Gastrocnemius medialis (tissue), 4 donors: ENCODE data around the gene CSTF3. TPM values are rescaled to one million over a fixed set of nuclear protein-coding genes. Genes with fewer than 3 reads are reported as not detected.
"Not testable (repeated sequence)": the region's sequence is repeated elsewhere in the genome, so short reads cannot be mapped to it uniquely, and the experiment has no call there.

Source experiments
- ATAC-seq, 2 donors: fragments of 150-250 bp; one replicate each; pipeline ENCODE4 v1.9.1; 2016
- DNase-seq, 2 donors: peaks; one replicate each; pipeline ENCODE4 v3.0.0-alpha.2; 2019
- H3K27ac ChIP-seq, 4 donors: fragments of 200-600 bp; sonication (generic); 1 replicate in 1 of 4; 2 replicates in 3 of 4; pipeline ENCODE4 v1.5.1; 2016 to 2018; ENCODE audit warnings: mild to moderate bottlenecking in 2 of 4, moderate library complexity in 1 of 4
- H3K27me3 ChIP-seq, 3 donors: fragments of 200-600 bp; sonication (generic) in 2 of 3; 1 replicate in 1 of 3; 2 replicates in 2 of 3; pipeline versions ENCODE4 v1.5.1 to v1.6.0; 2016 to 2019; ENCODE audit warnings: mild to moderate bottlenecking in 1 of 3, moderate library complexity in 1 of 3
- H3K36me3 ChIP-seq, 2 donors: fragments of 200-600 bp; sonication (generic) in 1 of 2; one replicate each; pipeline ENCODE4 v1.5.1; 2017 to 2018
- H3K4me1 ChIP-seq, 2 donors: fragments of 200-600 bp; sonication (generic) in 1 of 2; one replicate each; pipeline ENCODE4 v1.5.1; 2016 to 2017; ENCODE audit warnings: mild to moderate bottlenecking in 2 of 2
- H3K4me3 ChIP-seq, 4 donors: fragments of 200-600 bp; sonication (generic) in 3 of 4; 1 replicate in 1 of 4; 2 replicates in 3 of 4; pipeline ENCODE4 v1.5.1; 2016 to 2019; ENCODE audit warnings: mild to moderate bottlenecking in 2 of 4
- H3K9me3 ChIP-seq, 3 donors: fragments of 200-600 bp; sonication (generic) in 2 of 3; 1 replicate in 1 of 3; 2 replicates in 2 of 3; pipeline ENCODE4 v1.5.1; 2016 to 2019
- POLR2A ChIP-seq, 2 donors: fragments of 450-650 bp; IDR thresholded peaks; one replicate each; pipeline ENCODE4 v1.6.1; 2017; ENCODE audit warnings: antibody characterized with exemption in 2 of 2, mild to moderate bottlenecking in 2 of 2, moderate library complexity in 2 of 2
- in situ Hi-C, 4 donors: fragments of 200-750 bp; cut with MboI; loops; one replicate each; pipeline versions ENCODE4 v1.15.0 to v1.8.0; 2017; ENCODE audit warnings: low sequenced_read_pairs in 4 of 4
- intact Hi-C: fragments of 100-400 bp; cut with DNase I; formaldehyde crosslinking; loops from one replicate; pipeline ENCODE4 v1.15.1; 2023; ENCODE audit warnings: low total_unique reads
- total RNA-seq, 4 donors: library from RNA; depleted of rRNA; stranded (reverse); fragments of >200 nt; gene quantifications; one replicate each; pipeline versions ENCODE4 v1.1.0 to v1.2.3, GENCODE V29; 2016
- TF ChIP-seq, protein P1 (sequence below), 5 experiments: fragments of 450-650 bp in 3 of 5; fragments of 200-600 bp in 2 of 5; sonication (generic) in 2 of 5; IDR thresholded peaks in 4 of 5; conservative IDR thresholded peaks in 1 of 5; 1 replicate in 4 of 5; 2 replicates in 1 of 5; pipeline ENCODE4 v1.5.1; 2016 to 2019; ENCODE audit warnings: antibody characterized with exemption in 5 of 5, mild to moderate bottlenecking in 3 of 5, moderate library complexity in 3 of 5

The CSTF3 gene
- total RNA-seq, 4 donors from 2014 or later, result 3.3 to 9.5 (median 6.1) TPM

DNA sequence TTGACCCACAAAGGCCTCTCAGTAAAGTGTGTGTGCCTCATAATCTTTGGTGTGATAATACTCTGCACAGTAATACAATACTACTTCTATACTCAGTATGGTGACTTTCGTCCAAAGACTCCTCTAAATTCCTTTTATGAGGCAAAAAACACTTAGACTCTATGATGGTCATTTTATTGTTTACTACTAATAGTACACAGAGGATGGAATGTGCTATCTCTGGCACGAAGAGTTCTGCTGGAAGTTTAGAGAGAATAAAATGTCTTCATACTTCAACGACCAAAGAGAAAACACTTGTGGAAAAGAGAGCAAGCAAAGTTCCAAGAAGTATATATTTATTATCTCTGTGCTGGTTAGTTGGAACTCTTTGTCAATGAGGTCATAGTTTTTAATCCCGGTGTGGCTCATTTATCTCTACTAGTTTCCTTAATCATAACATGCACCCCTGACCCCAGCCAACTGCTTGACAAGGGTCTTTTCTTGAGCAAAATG lies 7.5 kb upstream of the CSTF3 start:
- Histone ChIP-seq H3K36me3 (no peaks in the 10 kb centered on the region), H3K4me1 (peaks cover 6 to 18% of the 10 kb centered on the region in 2 donors), H3K4me3 (no peak overlapping the region), H3K9me3 (no peaks in the 10 kb centered on the region), H3K27me3 (no peaks in the 10 kb centered on the region), H3K27ac (peak overlapping the region in 1 of 4 donors; percentile 12)
- DNase-seq, result no peak
- TF ChIP-seq POLR2A (IDR thresholded peaks at IDR 0.05), result no peak
- TF ChIP-seq, protein P1, sequence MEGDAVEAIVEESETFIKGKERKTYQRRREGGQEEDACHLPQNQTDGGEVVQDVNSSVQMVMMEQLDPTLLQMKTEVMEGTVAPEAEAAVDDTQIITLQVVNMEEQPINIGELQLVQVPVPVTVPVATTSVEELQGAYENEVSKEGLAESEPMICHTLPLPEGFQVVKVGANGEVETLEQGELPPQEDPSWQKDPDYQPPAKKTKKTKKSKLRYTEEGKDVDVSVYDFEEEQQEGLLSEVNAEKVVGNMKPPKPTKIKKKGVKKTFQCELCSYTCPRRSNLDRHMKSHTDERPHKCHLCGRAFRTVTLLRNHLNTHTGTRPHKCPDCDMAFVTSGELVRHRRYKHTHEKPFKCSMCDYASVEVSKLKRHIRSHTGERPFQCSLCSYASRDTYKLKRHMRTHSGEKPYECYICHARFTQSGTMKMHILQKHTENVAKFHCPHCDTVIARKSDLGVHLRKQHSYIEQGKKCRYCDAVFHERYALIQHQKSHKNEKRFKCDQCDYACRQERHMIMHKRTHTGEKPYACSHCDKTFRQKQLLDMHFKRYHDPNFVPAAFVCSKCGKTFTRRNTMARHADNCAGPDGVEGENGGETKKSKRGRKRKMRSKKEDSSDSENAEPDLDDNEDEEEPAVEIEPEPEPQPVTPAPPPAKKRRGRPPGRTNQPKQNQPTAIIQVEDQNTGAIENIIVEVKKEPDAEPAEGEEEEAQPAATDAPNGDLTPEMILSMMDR (IDR thresholded peaks at IDR 0.05 in 4 of 5, conservative IDR thresholded peaks at IDR 0.05 in 1 of 5), result no peak
- intact Hi-C loops, result loop anchor here (10.0 kb wide), 1 partner anchor 584 kb away; the partner anchor contains the start of gene EIF3M
- peak in 1 of 2 donors; percentile 45 for ATAC-seq
- in situ Hi-C loops, result loop anchor here (5.0 to 25.0 kb wide), 6 partner anchors 86 to 594 kb away; partner anchors contain the start of genes EIF3M (in 2 of the 4), FBXO3 (in 2 of the 4) and HIPK3 (in 1 of the 4)

DNA sequence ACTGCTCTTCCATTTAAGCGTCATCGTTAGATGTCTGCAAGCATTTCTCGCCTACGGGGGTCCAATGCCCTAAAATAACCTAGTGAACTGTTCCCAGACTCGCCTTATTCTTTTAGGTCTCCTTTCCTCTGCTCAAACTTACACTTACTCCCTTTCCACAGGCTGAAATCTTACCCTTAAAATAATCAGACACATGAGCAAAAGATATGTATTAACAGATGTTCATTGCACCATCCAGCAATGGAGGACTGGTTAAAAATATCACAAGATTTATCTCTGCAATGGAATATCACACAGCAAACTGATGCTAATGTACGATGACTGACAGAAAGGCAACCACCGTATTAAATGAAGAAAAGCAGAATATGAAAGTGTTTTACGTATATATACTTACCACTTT lies 1.6 kb upstream of the CSTF3 start:
- no peaks in the 10 kb centered on the region for H3K9me3 ChIP-seq
- H3K4me3 ChIP-seq, result no peak overlapping the region
- in situ Hi-C loops, result loop anchor here in 3 of 4 donors (5.0 to 25.0 kb wide), 5 partner anchors 92 to 599 kb away; partner anchors contain the start of genes EIF3M (in 2 of the 3), FBXO3 (in 2 of the 3) and HIPK3 (in 1 of the 3)
- no peaks in the 10 kb centered on the region for H3K27me3 ChIP-seq
- intact Hi-C loops, result loop anchor here (5.0 to 10.0 kb wide), 2 partner anchors 529 to 578 kb away; partner anchors contain the start of gene EIF3M
- H3K36me3 ChIP-seq, result no peaks in the 10 kb centered on the region
- DNase-seq, result no peak
- TF ChIP-seq POLR2A (IDR thresholded peaks at IDR 0.05), result no peak
- TF ChIP-seq, protein P1 (IDR thresholded peaks at IDR 0.05 in 4 of 5, conservative IDR thresholded peaks at IDR 0.05 in 1 of 5), result no peak
- H3K4me1 ChIP-seq, result peaks cover 23 to 45% of the 10 kb centered on the region in 2 donors
- peak overlapping the region; percentile 28 to 67 (median 46) for H3K27ac ChIP-seq
- ATAC-seq, result no peak

DNA sequence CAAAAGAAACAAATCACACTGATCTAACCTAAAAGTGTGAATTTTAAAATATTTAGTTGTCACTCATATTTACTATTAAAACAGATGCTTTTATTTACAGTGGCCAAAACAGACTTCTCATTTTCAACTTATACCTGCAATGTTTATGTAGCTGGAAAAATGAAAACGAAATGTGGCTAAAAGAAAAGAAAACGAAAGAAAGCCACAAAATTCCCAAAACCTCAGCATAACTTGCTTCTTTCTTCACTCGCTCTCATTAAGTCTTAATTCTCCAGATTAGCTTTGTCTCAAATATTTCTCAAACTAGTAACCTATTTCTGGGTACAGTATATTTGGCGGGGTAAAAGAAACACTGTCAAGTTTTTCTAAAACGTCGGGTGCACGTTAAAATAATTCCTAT lies 693 bp downstream of the CSTF3 start:
- Histone ChIP-seq H3K27me3 (no peaks in the 10 kb centered on the region), H3K4me3 (peak overlapping the region; percentile 85 to 97 (median 92)), H3K36me3 (no peaks in the 10 kb centered on the region), H3K9me3 (no peaks in the 10 kb centered on the region), H3K4me1 (peaks cover 24 to 43% of the 10 kb centered on the region in 2 donors), H3K27ac (peak overlapping the region; percentile 88 to 95 (median 90))
- intact Hi-C loops, result loop anchor here (2.0 to 10.0 kb wide), 3 partner anchors 122 to 576 kb away; partner anchors contain the start of genes EIF3M and TCP11L1
- in situ Hi-C loops, result loop anchor here in 3 of 4 donors (5.0 to 25.0 kb wide), 5 partner anchors 94 to 602 kb away; partner anchors contain the start of genes EIF3M (in 2 of the 3), FBXO3 (in 2 of the 3) and HIPK3 (in 1 of the 3)
- no peak for DNase-seq
- no peak for ATAC-seq
- TF ChIP-seq POLR2A (IDR thresholded peaks at IDR 0.05), result no peak
- TF ChIP-seq, protein P1 (IDR thresholded peaks at IDR 0.05 in 4 of 5, conservative IDR thresholded peaks at IDR 0.05 in 1 of 5), result no peak

DNA sequence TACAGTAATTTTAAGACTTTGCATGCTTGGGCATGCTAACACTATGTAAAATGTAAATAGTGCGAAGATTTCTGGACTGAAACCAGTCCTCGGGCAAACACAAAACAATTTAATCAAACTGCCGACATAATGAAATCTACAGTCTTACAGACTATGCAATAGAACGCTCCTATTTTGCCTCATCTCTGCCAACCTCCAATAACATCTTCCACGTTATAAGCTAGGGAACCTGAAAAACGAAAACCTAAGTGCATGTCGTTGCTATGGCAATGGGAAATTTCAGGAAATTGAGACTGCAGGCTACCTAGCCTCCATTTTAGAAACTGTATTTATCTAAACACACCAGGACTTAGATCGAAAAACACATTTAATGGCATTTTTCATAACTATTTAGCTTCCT lies 1.1 kb downstream of the CSTF3 start:
- H3K9me3 ChIP-seq, result no peaks in the 10 kb centered on the region
- in situ Hi-C loops, result loop anchor here in 3 of 4 donors (5.0 to 25.0 kb wide), 5 partner anchors 95 to 602 kb away; partner anchors contain the start of genes EIF3M (in 2 of the 3), FBXO3 (in 2 of the 3) and HIPK3 (in 1 of the 3)
- intact Hi-C loops, result loop anchor here (2.0 to 10.0 kb wide), 3 partner anchors 121 to 575 kb away; partner anchors contain the start of genes EIF3M and TCP11L1
- no peak for TF ChIP-seq POLR2A (IDR thresholded peaks at IDR 0.05)
- no peak for DNase-seq
- peaks cover 24 to 43% of the 10 kb centered on the region in 2 donors for H3K4me1 ChIP-seq
- no peaks in the 10 kb centered on the region for H3K27me3 ChIP-seq
- H3K27ac ChIP-seq, result peak overlapping the region in 2 of 4 donors; percentile 88 to 95
- ATAC-seq, result no peak
- peak overlapping the region; percentile 85 to 97 (median 92) for H3K4me3 ChIP-seq
- no peaks in the 10 kb centered on the region for H3K36me3 ChIP-seq

DNA sequence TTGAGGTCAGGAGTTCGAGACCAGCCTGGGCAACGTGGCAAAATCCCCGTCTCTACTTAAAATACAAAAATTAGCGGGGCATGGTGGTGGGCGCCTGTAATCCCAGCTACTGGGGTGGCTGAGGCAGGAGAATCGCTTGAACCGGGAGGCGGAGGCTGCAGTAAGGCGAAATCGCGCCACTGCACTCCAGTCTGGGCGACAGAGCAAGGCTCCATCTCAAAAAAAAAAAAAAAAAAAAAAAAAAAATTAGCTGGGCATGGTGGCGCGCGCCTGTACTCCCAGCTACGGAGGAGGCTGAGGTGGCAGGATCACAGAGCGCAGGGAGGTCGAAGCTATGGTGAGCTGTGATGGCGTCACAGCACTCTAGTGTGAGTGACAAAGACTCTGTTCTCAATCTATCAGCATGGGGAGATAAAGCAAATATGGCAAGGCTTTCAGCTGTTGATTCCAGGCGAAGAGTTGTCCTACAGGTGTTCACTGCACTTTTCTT lies 1.9 kb downstream of the CSTF3 start:
- H3K27ac ChIP-seq, H3K27me3 ChIP-seq, ATAC-seq, intact Hi-C loops, DNase-seq, H3K36me3 ChIP-seq, H3K4me3 ChIP-seq, H3K9me3 ChIP-seq: not testable (repeated sequence)
- in situ Hi-C loops, result loop anchor here in 3 of 4 donors (25.0 kb wide), 3 partner anchors 528 to 603 kb away; partner anchors contain the start of genes EIF3M (in 2 of the 3) and FBXO3 (in 2 of the 3)
- H3K4me1 ChIP-seq, result peaks cover 24 to 43% of the 10 kb centered on the region in 2 donors
